Skin epidermis (tissue), 12 donors: Measurements from ENCODE around the gene TLE1.

Experiments used
- H3K27ac ChIP-seq, 21 experiments: fragments of 200-600 bp; sonication (generic) in 11 of 21; one replicate each; pipeline ENCODE4 v1.5.0; 2020; ENCODE audit warnings: mild to moderate bottlenecking in 3 of 21, inconsistent platforms in 2 of 21, moderate library complexity in 2 of 21
- H3K4me3 ChIP-seq, 7 experiments: fragments of 200-600 bp; sonication (generic) in 2 of 7; one replicate each; pipeline ENCODE4 v1.5.0; 2020; ENCODE audit warnings: inconsistent platforms in 2 of 7, mild to moderate bottlenecking in 2 of 7, moderate library complexity in 1 of 7

The TLE1 gene

GRCh38 chr9:81687521-81688261 lies 1.7 kb downstream of the TLE1 start:
- peak overlapping the region in 20 of 21 experiments; percentile 38 to 89 (median 82) for H3K27ac ChIP-seq
- peak overlapping the region; percentile 59 to 79 (median 71) for H3K4me3 ChIP-seq

DNA sequence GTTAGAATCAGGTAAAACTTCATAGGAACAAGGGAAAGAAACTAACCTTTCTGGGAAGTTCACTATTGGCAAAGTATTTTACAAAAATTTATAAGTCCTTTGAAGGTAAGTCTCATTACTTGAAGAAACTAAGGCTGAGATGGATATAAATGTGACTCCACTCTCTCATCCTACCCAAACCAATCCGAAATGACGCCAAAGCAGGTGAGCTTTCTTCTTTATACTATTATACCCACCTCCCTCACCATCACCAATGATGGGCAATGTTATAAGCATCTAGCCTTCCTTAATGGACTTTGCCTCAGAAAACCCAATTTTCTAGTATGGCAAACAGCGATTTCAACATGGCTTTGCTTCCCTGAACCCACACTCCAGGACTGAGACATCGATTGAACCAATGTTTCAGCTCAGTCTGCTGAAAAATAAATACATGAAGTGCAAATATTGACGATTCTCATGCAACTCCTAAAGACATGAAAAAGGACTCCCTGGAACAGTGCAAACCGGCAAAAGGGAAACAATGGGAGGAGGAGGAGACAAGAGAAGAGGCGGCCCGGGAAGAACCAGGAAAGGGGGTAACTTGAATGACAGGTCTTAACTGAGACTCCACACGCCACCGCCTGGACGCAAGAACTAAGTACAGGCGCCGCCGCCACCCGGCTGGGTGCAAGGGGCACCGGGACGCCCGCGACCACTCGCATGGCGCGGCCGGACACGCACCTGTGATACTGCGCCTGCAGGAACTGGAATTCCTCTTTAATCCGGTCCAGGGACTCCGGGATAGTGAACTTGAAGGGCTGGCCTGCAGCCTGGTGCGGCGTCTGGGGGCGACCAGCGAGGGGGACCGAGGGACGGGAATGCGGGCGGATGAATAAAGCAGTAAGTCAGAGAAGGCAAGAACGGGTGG lies 2.5 kb downstream of the TLE1 start:
- Histone ChIP-seq H3K4me3 (peak overlapping the region; percentile 59 to 79 (median 71)), H3K27ac (peak overlapping the region in 19 of 21 experiments; percentile 38 to 89 (median 83))

- Histone ChIP-seq H3K27ac (no peak overlapping the region), H3K4me3 (peak overlapping the region in 6 of 7 experiments; percentile 69 to 79 (median 72))
These were observed 3.4 kb downstream of the TLE1 start for GRCh38 chr9:81685763-81686613.

- Histone ChIP-seq H3K4me3 (no peak overlapping the region), H3K27ac (no peak overlapping the region)
These were observed 4.7 kb downstream of the TLE1 start for GRCh38 chr9:81684635-81685034.

DNA sequence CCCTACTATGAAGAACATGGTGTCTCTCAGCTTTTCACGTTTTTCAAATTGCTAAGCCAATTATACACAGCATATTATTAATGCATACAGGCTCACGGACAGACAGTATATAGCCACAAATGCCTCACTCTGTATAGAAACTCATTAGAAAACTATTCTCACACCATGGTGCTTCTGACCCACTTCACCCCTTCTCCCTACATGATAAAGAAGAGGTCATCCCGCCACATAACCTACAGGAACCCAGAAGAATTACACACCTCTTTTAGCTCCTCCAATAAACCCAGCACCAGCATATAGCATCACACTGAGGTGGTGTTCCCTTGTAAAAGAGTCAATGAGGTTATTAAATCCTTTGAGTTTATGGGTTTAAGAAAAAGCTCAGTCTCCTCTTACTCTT lies 5.6 kb downstream of the TLE1 start:
- no peak overlapping the region for H3K4me3 ChIP-seq
- no peak overlapping the region for H3K27ac ChIP-seq

- H3K27ac ChIP-seq, result no peak overlapping the region
- H3K4me3 ChIP-seq, result peak overlapping the region in 1 of 7 experiments; percentile 8
These were observed 6.1 kb downstream of the TLE1 start for GRCh38 chr9:81683238-81683637.

DNA sequence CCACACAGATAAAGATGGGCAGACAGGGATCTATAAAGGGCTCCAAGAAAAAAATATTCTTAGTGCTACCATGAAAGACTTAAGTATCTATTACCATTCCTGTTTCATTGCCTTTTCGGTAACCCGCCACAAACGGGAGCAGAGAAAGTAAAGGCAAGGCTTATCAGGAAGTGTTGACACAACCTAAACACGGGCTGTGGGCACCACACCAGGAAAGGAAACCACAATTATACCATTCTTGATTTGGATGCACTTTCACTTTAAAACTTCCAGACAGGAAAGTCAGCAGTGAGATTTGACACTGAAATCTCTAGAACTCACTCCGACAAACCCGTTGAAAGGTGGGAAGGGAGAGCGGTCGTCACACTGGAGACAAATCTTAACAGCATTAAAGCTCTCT lies 6.5 kb downstream of the TLE1 start:
- H3K4me3 ChIP-seq, result peak overlapping the region in 1 of 7 experiments; percentile 8
- H3K27ac ChIP-seq, result no peak overlapping the region

DNA sequence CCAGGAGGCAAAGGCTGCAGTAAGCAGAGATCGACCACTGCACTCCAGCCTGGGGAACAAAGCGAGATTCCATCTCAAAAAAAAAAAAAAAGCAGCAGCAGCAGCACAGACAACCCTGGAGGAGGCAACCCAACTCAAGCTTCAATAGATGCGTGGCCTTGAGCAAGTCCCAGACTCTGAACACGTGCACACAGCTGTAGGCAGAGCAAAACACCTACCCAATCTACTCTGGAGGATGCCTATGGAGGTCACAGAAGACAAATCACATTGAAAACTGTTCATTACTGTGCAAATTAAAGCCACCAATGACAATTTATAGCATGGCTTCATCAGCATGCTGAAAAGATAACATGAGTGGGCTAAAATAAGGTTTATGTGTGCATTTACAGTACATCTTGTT lies 7.2 kb downstream of the TLE1 start:
- Histone ChIP-seq H3K27ac (no peak overlapping the region), H3K4me3 (no peak overlapping the region)

- Histone ChIP-seq H3K4me3 (no peak overlapping the region), H3K27ac (no peak overlapping the region)
These were observed 8.8 kb downstream of the TLE1 start for GRCh38 chr9:81680506-81680905.

DNA sequence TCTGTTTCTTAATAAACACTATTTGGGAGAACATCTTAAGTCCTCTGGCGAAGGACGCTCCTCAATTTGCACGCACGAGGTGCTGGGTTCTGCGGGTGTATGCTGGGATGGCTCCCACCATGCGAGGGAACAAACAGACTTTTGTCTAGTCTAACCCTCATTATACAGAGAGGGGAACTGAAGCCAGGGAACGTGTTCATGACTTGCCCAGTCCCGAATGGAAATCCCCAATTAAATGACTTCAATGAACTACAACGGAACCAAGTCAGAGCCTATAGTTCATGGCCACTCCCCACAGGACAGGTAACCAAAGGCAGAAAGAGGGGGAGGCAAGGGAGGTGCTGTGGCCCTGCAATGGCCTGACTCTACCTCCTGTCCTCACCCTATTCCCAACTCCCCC lies 9.3 kb downstream of the TLE1 start:
- Histone ChIP-seq H3K27ac (no peak overlapping the region), H3K4me3 (no peak overlapping the region)

GRCh38 chr9:81678088-81678487 lies 11.3 kb downstream of the TLE1 start:
- H3K4me3 ChIP-seq, result no peak overlapping the region
- H3K27ac ChIP-seq, result no peak overlapping the region

- Histone ChIP-seq H3K27ac (no peak overlapping the region), H3K4me3 (no peak overlapping the region)
These were observed 13.0 kb downstream of the TLE1 start for GRCh38 chr9:81676395-81676794.

GRCh38 chr9:81673310-81673709 lies 16.0 kb downstream of the TLE1 start:
- Histone ChIP-seq H3K4me3 (no peak overlapping the region), H3K27ac (no peak overlapping the region)

DNA sequence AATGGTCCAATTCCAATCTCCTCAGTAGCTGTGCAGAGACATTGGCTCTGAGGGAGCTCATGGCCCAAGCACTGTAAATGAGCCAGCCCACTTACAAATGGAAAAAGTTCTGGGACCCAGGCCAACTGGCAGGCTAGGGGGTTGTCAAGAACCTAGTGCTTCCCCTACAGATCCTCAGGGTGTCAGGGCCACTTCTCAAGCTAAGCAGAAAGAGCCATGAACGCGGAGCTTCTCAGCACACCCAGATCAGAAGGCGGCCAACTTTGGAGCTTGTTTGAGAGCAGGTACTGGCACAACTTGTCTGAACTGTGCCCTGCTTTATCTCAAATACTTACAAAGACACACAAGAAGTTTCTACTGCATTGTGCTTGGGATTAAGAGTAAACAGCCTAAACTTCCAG lies 17.5 kb downstream of the TLE1 start:
- Histone ChIP-seq H3K4me3 (no peak overlapping the region), H3K27ac (no peak overlapping the region)

DNA sequence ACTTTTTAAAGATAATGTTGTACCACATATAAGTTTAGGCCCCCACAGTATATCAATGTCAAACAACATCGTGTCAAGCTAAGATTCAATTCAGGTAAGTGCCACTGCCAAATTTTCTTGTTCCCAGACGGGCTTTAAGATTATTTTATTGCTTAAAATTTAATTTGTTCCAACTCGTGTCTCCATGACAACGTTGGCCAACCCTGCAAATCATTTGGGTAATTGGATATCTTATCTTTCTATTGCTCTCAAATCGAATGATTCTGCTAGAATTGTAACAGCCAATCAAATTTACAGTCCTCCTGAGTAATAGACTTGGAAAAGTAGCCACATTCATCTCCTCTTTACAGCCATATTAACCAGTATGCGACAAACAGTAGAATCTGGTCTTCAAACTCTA lies 19.5 kb downstream of the TLE1 start:
- no peak overlapping the region for H3K27ac ChIP-seq
- no peak overlapping the region for H3K4me3 ChIP-seq

DNA sequence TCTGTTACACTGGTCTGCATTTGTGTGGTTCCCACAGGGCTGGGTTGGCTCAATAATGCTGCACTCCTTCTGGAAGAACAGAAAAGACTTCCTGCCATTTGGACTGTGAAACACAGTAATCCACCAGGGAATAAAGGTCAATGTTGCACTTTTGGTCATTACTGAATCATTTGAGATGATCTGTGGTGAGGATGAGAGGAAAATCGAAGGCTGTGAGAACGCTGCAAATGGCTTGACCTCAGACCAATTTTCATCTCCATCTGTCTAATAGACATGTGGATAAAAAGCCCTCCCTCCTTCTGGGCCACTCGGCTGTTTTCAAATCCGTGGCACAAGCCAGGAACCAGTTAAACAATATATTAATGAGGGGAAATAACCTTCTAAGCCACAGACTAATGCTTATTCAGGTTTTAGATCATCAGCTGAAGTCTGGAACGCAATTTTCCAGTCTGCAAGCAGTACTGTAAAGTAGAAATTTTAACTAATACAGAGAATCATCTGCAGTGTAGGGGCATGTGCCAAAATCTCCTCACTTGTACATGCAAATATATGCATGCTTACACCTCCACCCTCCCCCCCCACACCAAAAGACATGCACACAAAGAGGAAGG lies 20.2 kb downstream of the TLE1 start:
- H3K27ac ChIP-seq, result no peak overlapping the region
- no peak overlapping the region for H3K4me3 ChIP-seq

- H3K27ac ChIP-seq, result no peak overlapping the region
- no peak overlapping the region for H3K4me3 ChIP-seq
These were observed 23.2 kb downstream of the TLE1 start for GRCh38 chr9:81666123-81666522.

DNA sequence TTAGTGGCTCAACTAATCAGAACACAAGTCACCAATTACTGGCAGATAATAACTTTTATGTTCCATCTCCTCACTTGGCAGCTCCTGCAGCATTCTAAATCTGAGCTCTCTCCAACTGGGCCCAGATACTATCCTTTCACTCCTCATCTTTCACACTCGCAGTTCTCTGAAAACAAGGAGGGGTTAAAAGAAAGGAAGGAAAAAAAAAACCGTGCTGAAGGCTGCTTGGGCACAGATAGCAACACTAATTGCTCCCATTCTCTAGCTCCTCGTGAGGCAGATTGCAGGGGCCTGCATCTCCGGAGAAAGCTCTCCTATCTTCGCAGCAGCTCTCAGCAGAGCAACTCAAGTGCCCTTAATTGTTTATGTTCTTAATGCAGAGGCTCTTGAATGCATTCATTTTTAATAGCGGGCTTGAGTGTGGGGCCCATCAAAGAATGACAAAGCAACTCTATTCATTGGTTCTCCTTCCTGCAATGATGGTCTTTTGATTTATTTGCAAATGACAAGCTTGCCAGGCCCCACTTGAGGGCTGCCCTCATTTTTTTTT lies 23.9 kb downstream of the TLE1 start:
- no peak overlapping the region for H3K27ac ChIP-seq
- no peak overlapping the region for H3K4me3 ChIP-seq

- no peak overlapping the region for H3K4me3 ChIP-seq
- no peak overlapping the region for H3K27ac ChIP-seq
These were observed 24.6 kb downstream of the TLE1 start for GRCh38 chr9:81664638-81665222.
